ENCODE results near the gene LLPH. TPM values are rescaled to one million over a fixed set of nuclear protein-coding genes. Genes with fewer than 3 reads are reported as not detected.

The LLPH gene
- total RNA-seq, 1 experiment from 2014 or later, result 33.4 TPM

GRCh38 chr12:66107451-66107915, 23.1 kb downstream of the LLPH start:
- peaks cover 6% of the 10 kb centered on the region; the same call in 1 of the 2 replicates for H3K4me1 ChIP-seq (ENCODE audit: insufficient read depth, low read length)
- H2BK5ac ChIP-seq (ENCODE audit: insufficient read length, low read length), result no peak overlapping the region
- Mint-ChIP-seq H3K4me3 (no peak overlapping the region), H3K4me1 (peaks cover 17 to 21% of the 10 kb centered on the region in 2 experiments), H3K9me3 (no peaks in the 10 kb centered on the region), H3K36me3 (ENCODE audit: insufficient read depth in 1 of 3, low read depth in 3 of 3) (no peaks in the 10 kb centered on the region; a peak in 1 of 7 replicates), H3K27me3 (ENCODE audit: low read depth) (no peaks in the 10 kb centered on the region), H3K27ac (peak overlapping the region in 1 of 3 experiments; percentile 10; a peak in 2 of 7 replicates)
- H3K14ac ChIP-seq (ENCODE audit: insufficient read depth, low read length), result no peak overlapping the region
- H3T11ph ChIP-seq (ENCODE audit: low read length), result no peak overlapping the region
- no peaks in the 10 kb centered on the region for H3K27me3 ChIP-seq (ENCODE audit: insufficient read depth, low read length)
- H3K79me1 ChIP-seq (ENCODE audit: insufficient read depth, low read depth, low read length, poor library complexity, severe bottlenecking), result no peaks in the 10 kb centered on the region
- H2BK12ac ChIP-seq (ENCODE audit: insufficient read length, low read depth, low read length), result no peak overlapping the region
- H3K4ac ChIP-seq (ENCODE audit: low read depth, low read length), result no peak overlapping the region
- H2BK15ac ChIP-seq (ENCODE audit: low read depth, low read length), result no peak overlapping the region
- H3K18ac ChIP-seq (ENCODE audit: insufficient read length, low read depth, low read length), result no peak overlapping the region
- H3K79me2 ChIP-seq (ENCODE audit: insufficient read depth, low read length), result no peaks in the 10 kb centered on the region
- H4K91ac ChIP-seq (ENCODE audit: insufficient read length, low read depth, low read length), result no peak overlapping the region
- WGBS (ENCODE audit: extremely low coverage, insufficient read length, low lambda C conversion rate), result no CpG with 5 or more reads among the region's 9 CpGs
- H3K4me2 ChIP-seq (ENCODE audit: insufficient read depth, insufficient read length, low read length), result no peak overlapping the region
- TF ChIP-seq, protein P1, sequence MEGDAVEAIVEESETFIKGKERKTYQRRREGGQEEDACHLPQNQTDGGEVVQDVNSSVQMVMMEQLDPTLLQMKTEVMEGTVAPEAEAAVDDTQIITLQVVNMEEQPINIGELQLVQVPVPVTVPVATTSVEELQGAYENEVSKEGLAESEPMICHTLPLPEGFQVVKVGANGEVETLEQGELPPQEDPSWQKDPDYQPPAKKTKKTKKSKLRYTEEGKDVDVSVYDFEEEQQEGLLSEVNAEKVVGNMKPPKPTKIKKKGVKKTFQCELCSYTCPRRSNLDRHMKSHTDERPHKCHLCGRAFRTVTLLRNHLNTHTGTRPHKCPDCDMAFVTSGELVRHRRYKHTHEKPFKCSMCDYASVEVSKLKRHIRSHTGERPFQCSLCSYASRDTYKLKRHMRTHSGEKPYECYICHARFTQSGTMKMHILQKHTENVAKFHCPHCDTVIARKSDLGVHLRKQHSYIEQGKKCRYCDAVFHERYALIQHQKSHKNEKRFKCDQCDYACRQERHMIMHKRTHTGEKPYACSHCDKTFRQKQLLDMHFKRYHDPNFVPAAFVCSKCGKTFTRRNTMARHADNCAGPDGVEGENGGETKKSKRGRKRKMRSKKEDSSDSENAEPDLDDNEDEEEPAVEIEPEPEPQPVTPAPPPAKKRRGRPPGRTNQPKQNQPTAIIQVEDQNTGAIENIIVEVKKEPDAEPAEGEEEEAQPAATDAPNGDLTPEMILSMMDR (conservative IDR thresholded peaks at IDR 0.05), result peak; percentile 82
- H4K5ac ChIP-seq (ENCODE audit: insufficient read length, low read depth, low read length), result no peak overlapping the region
- H4K8ac ChIP-seq (replicated peaks; ENCODE audit: insufficient read length, low read depth, low read length), result no peak overlapping the region
- no peaks in the 10 kb centered on the region for H3K9me3 ChIP-seq (ENCODE audit: control insufficient read depth, low read depth, low read length)
- no peak overlapping the region for H3K9ac ChIP-seq (ENCODE audit: extremely low read depth, insufficient read length, low read length)
- H3K23me2 ChIP-seq (ENCODE audit: insufficient read length, low read depth, low read length, poor library complexity, severe bottlenecking), result no peaks in the 10 kb centered on the region
- peak; percentile 74 for DNase-seq
- no peaks in the 10 kb centered on the region for H4K20me1 ChIP-seq (ENCODE audit: control insufficient read depth, insufficient read depth, insufficient read length)
- no peak overlapping the region for H2BK20ac ChIP-seq (ENCODE audit: low read depth, low read length, poor library complexity, severe bottlenecking)
- no peak overlapping the region for H3K23ac ChIP-seq (ENCODE audit: insufficient read length, low read depth, low read length)
- H2AFZ ChIP-seq (ENCODE audit: low read length), result no peak overlapping the region
- H3K56ac ChIP-seq (ENCODE audit: insufficient read length, low read depth, low read length), result no peak overlapping the region
- no peak overlapping the region for H2AK5ac ChIP-seq (ENCODE audit: insufficient read length, low read length)
- no peak overlapping the region for H2BK120ac ChIP-seq (ENCODE audit: low read depth, low read length, poor library complexity, severe bottlenecking)
- H3K27ac ChIP-seq (ENCODE audit: insufficient read length, low read depth, low read length), result no peak overlapping the region
